Neural crest cell (in vitro differentiated cells): ENCODE measurements around the gene ZNF697. TPM values are rescaled to one million over a fixed set of nuclear protein-coding genes. Genes with fewer than 3 reads are reported as not detected.
A peak's percentile ranks its signal among the peaks of the same experiment; 100 is the strongest.

Source experiments
- DNase-seq: peaks from one replicate; pipeline ENCODE4 v3.0.0; 2021; ENCODE audit warnings: low read depth, mixed read lengths, low spot score
- H3K27ac Mint-ChIP-seq: one replicate; pipeline ENCODE4 v1.8.0; 2021; ENCODE audit warnings: mild to moderate bottlenecking, mixed read lengths; ENCODE audit not compliant: unreplicated experiment
- H3K27me3 Mint-ChIP-seq: 2 replicates; pipeline ENCODE4 v1.8.0; 2021; ENCODE audit warnings: low read depth, mild to moderate bottlenecking, mixed read lengths
- H3K36me3 Mint-ChIP-seq: 2 replicates; pipeline ENCODE4 v1.8.0; 2021; ENCODE audit warnings: low read depth, mild to moderate bottlenecking, mixed read lengths
- H3K4me1 Mint-ChIP-seq: 2 replicates; pipeline ENCODE4 v1.8.0; 2021; ENCODE audit warnings: mixed read lengths
- H3K4me3 Mint-ChIP-seq: one replicate; pipeline ENCODE4 v1.8.0; 2021; ENCODE audit warnings: mild to moderate bottlenecking, mixed read lengths
- H3K9me3 Mint-ChIP-seq: 2 replicates; pipeline ENCODE4 v1.8.0; 2021; ENCODE audit warnings: mixed read lengths
- CTCF ChIP-seq: fragments of 200-600 bp; sonication (generic); conservative IDR thresholded peaks from 2 replicates; pipeline ENCODE4 v1.5.0; 2021; ENCODE audit warnings: antibody characterized with exemption, mild to moderate bottlenecking
- total RNA-seq: library from RNA; stranded (reverse); gene quantifications from 2 replicates; pipeline ENCODE4 v1.2.1, GENCODE V29; 2021

The ZNF697 gene
- total RNA-seq, 1 donor from 2014 or later, result 19.5 TPM

- Mint-ChIP-seq H3K36me3 (no peaks in the 10 kb centered on the region), H3K4me3 (no peak overlapping the region), H3K9me3 (no peaks in the 10 kb centered on the region), H3K4me1 (peaks cover 13% of the 10 kb centered on the region), H3K27me3 (peaks cover 9% of the 10 kb centered on the region), H3K27ac (no peak overlapping the region)
- TF ChIP-seq CTCF, result no peak
- DNase-seq, result no peak
These were observed 5.2 kb upstream of the ZNF697 start for GRCh38 chr1:119653135-119653838.

GRCh38 chr1:119652587-119652986, 4.5 kb upstream of the ZNF697 start:
- H3K9me3 Mint-ChIP-seq, result no peaks in the 10 kb centered on the region
- DNase-seq, result no peak
- no peaks in the 10 kb centered on the region for H3K36me3 Mint-ChIP-seq
- H3K4me3 Mint-ChIP-seq, result no peak overlapping the region
- TF ChIP-seq CTCF, result no peak
- no peak overlapping the region for H3K27ac Mint-ChIP-seq
- H3K27me3 Mint-ChIP-seq, result peaks cover 9% of the 10 kb centered on the region
- peaks cover 14% of the 10 kb centered on the region for H3K4me1 Mint-ChIP-seq

GRCh38 chr1:119651641-119652040, 3.6 kb upstream of the ZNF697 start:
- peaks cover 20% of the 10 kb centered on the region for H3K4me1 Mint-ChIP-seq
- DNase-seq, result no peak
- H3K27ac Mint-ChIP-seq, result no peak overlapping the region
- peak overlapping the region; percentile 8 for H3K4me3 Mint-ChIP-seq
- no peaks in the 10 kb centered on the region for H3K36me3 Mint-ChIP-seq
- peaks cover 9% of the 10 kb centered on the region for H3K27me3 Mint-ChIP-seq
- TF ChIP-seq CTCF, result no peak
- H3K9me3 Mint-ChIP-seq, result no peaks in the 10 kb centered on the region

GRCh38 chr1:119651133-119651532, 3.1 kb upstream of the ZNF697 start:
- Mint-ChIP-seq H3K27ac (no peak overlapping the region), H3K27me3 (peaks cover 7% of the 10 kb centered on the region), H3K4me1 (peaks cover 25% of the 10 kb centered on the region), H3K9me3 (no peaks in the 10 kb centered on the region), H3K4me3 (peak overlapping the region; percentile 72), H3K36me3 (no peaks in the 10 kb centered on the region)
- DNase-seq, result no peak
- no peak for TF ChIP-seq CTCF

GRCh38 chr1:119648620-119649004, 546 bp upstream of the ZNF697 start:
- no peaks in the 10 kb centered on the region for H3K36me3 Mint-ChIP-seq
- peaks cover 47% of the 10 kb centered on the region for H3K4me1 Mint-ChIP-seq
- TF ChIP-seq CTCF, result no peak
- peaks cover 5% of the 10 kb centered on the region for H3K27me3 Mint-ChIP-seq
- H3K4me3 Mint-ChIP-seq, result peak overlapping the region; percentile 99
- H3K9me3 Mint-ChIP-seq, result no peaks in the 10 kb centered on the region
- DNase-seq, result no peak
- peak overlapping the region; percentile 69 for H3K27ac Mint-ChIP-seq
